Measurements from ENCODE around the gene BAHCC1.

BAHCC1 gene

DNA sequence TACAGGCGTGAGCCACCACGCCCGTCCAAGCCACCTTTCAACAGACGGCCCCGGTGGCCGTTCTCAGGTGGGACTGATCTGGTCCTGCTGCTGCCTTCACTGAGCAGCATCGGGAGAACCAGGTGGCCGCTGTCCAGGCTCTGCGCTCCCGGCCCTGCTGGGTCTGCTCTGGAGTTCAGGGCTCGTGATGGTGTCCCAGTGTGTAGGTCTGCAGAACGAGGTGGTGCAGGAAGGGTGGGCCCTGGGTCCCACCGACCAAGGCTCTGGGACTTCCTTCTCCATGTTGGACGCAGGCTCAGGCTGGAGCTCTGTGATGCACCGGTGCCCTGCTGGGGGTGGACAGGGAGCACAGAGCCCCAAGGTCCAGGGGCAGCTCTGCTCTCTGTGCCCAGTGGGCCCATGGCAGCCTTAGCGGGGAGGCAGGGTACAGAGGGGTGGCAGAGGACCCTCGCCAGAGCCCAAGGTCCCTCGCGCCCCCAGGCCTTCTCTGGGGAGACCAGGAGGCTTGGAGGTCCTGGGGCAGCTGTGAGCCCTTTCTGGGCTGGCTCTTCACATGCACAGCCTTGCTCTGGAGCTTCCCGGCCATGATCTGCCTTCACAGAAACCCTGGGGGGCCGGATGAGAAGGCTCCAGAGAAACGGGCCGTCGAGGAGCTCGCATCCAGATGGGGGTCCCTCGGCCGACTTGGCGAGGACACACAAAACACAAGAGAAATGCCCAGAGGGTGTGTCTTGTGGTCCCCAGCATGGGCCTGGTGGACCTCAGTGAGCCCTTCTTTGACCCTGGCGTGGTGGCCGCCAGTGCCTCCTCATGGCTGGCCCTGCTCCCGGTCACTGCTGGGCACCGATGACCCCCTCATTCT is 26.9 kb upstream of the BAHCC1 start:
- no peak for DNase-seq

DNA sequence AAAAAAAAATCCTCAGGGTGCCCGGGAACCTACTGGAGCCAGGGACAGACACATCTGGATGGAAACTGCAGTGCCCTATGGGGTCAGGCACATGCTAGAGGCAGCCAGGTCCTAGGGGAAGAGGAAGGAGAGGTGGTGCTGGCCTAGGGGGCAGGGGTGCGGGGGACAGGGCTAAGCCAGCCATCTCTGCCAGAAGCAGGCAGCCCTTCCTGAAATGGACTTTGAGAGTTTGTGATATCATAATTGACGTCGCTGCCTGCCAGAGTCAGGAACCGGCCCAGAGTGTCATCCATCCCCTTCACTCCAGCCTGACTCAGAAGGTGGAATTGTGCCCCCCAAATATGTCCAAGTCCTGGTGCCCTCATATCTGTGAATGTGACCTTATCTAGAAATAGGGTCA is 25.0 kb upstream of the BAHCC1 start:
- DNase-seq: no peak

DNA sequence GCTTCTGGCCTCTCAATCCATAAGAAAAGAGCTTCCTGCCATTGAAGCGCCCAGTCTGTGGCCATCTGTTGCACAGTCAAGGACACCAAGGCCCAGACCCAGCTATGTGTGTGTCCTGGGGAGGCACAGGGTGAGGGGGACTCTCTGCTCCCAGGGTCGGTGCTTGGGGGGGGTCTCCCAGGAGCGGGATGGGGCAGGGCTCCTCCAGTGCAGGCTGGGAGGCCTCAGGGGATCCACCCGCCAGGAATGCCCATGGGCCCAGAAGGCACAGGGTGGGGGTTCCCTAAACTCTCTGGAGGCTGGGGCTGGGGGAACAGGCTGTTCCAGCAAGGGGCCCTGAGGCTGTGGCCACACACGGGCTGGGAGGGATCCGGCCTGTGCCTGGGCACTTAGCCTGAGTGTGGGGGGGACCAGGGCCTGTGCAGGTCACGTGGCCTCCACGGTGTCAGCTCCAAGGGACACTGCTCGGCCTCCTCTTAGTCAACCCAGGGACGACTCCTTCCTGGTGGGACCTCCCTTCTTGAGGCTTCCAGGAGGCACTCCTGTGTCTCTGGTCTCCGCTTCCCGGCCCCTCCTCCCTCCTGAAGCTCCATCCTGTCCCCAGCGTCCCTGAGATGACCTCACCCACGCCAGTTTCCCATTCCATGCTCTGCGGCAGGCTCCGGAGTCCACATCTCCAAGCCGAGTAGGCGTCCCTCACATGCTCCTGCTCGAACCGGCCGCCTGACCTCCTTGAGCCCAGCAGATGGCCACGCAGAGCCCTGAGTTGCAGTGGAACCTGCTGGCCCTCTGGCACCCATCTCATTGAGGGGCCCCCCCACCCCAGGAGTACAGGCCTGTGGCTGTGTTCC is 23.1 kb upstream of the BAHCC1 start:
- no peak for DNase-seq

DNA sequence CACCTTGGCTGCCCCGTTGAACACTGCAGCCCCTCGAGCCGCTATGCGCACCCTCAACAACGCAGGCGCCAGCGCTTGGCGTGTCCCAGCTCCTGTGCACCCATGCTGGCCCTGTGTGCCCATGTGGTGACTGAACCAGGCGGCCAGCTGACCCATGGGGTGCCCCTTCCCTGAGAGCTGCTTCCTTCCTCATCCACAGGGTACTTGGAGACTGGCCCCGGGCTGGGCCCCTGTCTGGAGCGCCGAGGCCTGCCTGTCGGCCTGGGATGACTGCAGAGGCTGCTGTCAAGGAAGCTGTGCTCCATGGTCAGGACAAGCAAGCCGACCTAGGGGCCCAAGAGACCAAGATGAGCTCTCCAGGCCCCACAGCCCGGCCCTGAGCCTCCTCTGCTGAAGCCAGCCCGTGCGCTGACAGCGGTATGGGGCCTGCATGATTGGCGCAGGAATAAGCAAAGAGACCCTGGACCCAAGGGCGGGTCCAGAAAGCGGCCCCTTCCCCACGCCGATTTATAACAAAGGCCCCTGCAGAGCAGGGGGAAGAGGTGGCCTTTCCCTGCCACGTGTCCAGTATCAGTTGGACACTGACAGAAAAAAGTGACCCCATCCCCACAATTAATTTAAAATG is 21.6 kb upstream of the BAHCC1 start:
- no peak for DNase-seq

DNA sequence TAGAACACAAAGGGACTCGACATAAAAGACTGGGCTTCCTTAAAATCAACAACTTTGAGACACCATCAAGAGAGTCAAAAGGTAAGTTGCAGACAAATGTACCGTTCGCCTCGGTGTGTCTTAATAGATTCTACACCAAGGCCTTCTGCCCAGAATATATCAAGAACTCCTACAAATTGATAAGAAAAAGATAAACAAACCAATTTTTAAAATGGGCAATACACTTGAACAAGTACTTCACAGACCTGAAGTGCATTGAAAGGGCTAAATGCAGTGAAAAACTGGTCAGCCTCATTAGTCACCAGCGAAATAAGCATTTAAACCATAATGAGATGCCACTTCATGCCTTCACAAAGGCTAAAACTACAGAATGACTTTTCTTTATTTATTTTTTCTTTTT is 20.4 kb upstream of the BAHCC1 start:
- no peak for DNase-seq

DNA sequence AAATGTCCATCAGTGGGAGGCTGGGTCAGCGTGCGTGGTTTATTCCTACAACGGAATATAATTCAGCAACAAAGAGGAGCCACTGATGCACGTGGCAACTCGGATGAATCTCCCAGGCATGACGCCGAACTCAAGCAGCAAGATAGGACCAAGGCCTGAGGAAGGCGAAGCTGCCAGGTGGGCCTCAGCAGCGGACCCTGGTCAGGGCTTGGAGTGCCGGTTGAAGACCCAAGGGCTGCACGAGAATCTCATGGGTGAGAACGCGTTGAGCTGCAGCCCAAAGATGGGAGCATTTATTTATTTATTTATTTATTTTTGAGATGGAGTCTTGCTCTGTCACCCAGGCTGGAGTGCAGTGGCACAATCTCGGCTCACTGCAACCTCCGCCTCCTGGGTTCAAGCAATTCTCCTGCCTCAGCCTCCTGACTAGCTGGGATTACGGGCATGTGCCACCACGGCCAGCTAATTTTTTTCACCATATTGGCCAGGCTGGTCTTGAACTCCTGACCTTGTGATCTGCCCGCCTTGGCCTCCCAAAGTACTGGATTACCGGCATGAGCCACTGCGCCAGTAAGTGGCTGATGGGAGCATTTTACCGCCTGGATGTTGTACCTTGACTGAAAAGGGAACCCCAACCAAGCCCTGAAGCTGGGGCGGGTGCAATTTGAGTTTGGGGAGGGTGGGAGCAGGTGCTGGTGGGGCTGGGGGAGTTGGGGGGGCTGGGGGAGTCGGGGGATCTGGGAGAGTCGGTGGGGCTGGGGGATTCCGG is 18.1 kb upstream of the BAHCC1 start:
- no peak for DNase-seq

DNA sequence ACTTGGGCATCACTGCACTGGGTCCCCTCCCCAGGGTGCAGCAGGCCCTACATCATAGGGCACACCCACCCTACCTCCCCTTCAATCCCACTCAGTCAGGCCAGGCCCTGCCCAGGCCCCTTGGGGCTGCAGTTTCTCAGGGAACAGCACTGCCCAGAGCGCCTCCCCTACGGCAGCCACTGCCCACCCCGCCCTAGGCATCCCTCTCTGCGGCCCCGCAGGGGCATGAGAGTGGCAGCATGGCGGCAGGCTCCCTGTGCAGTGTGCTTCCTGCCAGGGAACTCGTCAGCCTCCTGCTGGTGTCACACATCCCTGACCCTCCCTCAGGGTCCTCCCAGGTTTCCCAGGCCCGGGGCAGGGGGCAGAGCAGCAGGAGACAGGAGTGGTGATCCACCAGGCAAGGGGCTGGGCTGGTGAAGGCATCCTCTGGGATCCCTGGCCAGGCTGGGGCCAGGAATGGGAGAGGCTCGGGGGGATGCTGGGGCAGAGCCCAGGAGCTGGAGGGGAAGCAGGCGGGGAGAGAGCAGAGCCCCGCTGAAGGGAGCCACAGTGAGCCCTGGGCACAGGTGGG is 16.2 kb upstream of the BAHCC1 start:
- DNase-seq: no peak

DNA sequence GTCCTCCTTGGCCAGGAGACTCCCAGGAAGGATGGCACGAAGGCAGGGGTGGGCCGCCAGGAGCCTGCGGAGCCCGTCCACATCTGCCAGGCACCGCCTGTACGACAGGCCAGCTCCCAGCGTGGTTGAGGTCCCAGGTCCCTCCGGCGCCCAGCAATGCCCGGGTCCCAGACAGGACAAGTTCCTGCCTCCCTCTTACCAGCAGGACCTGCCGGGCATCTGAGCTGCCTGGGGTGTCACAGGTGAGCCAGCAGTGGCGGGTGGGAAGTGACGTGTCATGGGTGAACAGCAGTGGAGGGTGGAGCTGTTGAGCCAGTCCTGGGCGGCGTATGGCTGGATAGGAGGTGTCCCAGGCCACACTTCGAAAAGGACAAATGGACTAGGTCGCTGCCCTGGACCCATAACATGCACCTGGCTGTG is 15.7 kb upstream of the BAHCC1 start:
- no peak for DNase-seq

DNA sequence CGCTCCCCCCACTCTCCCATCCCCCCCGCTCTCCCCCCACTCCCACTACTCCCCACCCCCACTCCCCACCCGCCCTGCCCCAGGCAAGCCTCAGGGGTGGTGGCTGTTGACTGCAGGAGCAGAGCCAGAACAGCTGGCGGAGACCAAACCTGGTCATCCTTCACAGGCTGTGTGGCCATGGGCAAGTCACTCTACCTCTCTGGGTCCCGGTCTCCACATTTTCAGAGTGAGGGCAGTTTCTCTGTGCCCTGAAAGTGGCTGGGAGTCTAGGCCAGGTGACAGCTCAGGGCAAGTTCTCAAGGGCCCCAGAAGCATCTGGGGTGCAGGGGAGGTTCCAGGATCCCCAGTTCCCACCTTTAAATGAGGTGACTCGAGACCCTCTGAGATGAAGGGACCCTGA is 15.1 kb upstream of the BAHCC1 start:
- no peak for DNase-seq

DNA sequence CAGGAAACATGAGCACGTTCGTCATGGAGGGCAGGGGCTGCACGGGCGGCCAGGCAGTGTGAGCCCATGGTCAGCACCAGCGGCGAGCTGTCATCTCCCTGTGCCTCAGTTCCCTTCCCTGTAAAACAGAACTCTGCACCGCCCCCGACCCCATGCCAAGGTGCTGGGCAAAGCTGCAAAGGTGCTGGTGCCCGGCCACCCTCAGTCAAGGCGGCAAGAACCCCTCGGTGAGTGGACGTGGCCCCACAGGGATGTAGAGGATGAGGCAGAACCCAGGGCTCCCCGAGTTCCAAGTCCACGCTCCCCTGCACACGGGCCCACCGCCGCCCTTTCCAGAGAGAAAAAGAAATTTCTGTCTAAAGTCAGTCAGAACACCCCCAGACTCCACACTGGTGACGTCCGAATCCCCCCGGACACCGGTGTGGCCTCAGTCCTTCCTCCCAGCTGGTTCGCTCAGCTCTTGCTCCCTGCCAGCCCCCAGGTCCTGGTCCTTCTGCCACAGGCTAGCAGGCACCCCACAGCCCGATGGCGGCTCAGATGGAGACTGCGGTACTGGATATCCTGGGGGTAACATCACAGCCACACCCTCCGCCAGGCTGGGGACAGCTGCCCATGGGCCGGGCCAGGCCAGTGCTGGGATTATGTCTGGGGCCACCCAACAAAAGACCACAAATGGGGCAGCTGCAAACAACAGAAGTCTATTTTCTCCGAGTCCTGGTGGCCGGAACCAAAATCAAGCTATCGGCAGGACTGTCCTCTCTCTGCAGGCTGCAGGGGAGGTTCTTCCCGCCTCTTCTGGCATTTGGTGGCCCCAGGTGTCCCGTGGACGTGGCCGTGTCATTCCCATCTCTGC is 14.4 kb upstream of the BAHCC1 start:
- DNase-seq: no peak

DNA sequence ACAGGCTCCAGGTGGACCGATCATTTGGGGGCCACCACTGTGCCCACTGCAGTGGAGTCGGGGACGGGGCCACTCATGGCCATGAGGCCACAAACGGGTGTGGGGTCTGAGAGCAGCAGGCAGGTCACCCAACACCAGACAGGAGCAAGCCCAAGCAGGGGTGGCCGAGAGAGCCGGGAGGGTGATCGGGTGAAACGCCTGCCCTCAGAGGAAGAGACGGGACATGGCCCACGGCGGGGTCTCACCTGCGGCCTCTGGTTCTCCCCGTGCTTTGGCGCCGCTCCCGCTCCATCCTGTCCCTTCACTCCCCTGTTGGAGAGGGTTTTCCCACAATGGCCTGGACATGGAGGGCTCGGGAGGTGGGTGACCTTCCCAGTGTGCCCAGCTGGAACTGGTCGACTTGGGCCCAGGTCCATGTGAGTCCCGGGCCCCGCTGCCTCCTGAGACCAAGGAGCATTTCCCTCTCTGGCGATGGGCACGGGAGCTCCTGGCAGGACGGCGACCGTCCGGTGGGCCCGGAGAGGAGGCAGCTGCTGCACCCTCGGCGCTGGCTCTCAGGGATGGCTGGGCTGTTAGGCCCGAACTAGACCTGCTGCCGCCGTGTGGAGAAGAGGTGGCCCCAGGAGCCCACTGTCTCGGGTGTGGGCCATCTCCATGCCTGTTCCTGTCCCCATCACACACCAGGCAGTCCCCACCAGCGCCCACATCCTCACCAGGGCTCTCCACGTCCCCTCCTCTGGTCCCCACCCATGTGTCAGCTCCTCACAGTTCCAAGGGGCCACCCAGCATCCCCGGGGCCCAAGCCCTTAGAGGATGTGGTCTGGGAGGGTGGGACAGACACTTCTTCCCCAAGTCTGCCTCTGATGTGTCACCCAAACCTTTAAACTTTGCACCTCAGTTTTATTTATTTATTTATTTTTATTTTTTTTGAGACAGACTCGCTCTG is 13.4 kb upstream of the BAHCC1 start:
- DNase-seq: no peak

DNA sequence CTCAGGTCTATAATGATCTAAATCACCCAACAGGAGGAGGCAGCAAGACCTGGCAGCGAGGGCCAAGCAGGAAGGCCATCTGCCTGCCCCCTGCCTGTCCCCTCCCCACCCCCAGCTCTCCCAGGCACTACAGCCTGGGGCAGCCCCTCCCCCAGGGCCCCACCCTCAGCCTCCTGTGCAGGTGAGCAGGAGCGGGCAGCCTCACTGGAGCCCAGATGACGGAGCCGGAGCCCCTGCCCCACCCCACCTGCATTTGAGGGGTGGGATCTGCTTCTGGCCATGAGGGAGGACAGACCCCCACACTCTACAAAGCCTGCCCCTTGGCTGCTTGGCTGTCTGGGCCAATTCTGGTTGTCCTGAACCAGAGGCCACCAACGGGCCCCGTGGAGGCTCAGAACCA is 12.4 kb upstream of the BAHCC1 start:
- no peak for DNase-seq

DNA sequence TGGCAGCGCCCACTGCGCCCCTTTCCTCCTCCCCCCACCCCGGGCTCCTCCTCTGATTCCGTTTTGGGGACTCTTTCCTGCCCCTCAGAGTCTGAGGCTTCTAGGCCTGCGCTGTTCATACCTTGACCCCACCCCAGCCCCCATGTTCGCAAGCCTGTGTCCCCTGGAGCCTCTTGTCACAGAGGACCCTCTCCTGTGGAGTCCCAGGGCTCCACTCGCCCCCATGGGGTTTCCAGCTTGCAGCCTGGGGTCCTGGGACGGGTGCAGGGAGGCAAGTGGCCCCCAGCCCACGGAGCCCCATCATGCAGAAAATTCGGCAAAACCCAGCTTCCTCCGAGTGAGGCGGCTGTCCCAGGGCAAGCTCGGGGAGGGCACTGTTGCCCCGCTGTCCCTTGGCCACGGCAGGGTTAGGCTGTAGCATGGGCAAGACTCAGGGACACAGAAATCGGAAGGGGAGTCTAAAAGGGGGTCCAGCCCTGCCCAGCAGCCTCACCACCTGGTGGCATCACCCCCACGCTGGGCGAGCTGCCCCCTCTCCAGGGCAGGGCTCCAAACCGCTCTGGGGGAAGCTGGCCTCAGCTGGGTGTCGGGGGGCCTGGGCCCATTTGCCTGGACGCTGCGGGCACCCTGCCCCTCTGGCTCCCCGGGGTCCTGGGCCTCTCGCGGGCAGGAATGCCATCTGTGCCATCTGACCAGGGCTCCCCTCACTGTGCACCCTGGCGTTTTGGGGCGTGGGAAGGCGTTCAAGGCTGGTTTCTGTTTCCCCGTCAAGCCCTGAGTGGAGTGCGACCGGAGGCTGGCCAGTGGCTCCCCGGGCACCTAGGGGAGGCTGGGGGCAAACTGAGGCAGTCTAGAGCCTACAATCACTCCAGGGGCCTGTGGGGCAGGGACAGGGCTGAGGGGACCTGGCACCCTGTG is 11.5 kb upstream of the BAHCC1 start:
- DNase-seq: no peak

DNA sequence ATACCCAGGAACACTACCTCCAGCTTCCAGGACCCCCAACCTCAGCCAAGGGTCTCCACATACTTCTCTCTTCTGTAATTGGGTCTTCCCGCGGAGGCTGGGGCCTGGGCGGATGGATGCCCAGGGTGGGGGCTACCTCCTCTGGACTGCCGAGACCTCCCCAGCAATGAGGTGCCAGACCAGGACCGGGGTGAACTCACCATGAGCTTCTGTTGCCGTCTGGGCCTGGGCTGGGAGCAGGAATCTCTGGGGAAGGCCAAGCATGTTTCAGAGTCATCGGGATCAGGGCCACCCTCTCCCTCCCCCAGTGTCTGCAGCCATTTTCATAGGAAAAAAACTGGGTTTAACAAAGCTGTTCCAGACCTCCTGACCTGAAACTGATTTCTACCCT is 10.3 kb upstream of the BAHCC1 start:
- no peak for DNase-seq

DNA sequence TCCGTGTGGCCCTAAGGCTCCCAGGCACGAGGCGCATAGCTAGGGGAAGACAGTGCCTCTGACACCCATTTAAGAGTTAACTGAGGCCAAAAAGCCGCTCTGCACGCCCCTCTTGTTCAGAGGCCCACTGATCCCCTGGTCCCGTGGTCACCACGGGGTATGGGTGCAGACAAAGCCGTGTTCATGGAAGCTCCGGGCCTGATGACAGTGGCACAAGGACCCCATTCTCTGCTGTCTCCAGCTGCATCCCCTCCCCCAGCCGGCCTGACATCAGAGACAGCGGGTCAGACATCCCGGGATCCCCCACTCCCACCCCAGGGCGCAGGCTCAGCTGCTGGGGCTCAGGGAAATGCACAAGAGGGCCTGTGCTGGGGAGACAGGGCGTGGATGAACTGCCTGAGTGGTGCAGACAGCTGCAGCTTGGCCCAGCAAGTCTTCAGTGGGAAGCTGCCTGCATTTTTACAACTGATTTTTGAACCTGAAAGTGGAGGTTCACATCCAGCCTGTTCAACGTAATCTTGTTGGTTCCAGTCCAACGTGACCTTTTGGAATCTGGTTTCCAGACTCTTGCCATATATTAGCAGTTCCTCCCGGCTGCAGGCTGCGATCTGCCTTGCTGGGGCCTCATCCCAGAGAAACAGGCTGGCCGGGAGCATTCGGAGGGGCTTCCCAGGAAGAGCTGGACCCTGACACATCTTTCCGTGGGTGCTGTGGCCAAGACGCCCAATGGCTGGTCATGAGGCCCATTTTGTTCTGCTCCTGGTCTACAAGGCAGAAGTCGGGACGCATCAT is 9.7 kb upstream of the BAHCC1 start:
- no peak for DNase-seq

DNA sequence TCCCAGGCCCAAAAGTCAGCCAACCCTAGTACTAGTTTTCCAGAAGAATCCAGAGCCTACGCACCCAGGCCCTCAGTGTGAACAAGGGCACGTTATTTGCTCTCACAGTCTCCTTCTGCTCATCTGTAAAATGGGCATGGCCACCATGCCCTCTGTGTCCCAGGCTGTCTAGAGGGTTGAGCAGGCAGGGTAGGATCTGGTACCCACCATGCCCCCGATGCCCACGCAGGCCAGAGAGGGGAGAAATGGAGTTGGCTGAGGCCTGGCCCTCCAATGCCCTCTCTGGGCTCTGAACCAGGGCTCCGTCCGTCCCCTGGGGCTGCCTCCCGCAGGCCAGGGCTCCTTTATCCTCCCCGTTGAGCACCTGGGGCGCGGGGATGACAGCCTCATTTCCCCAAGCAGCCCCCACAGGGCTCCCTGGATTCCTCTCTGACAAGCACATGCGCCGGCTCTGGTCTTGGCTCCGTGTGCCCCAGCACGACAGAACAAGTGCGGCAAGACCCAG is 9.1 kb upstream of the BAHCC1 start:
- DNase-seq: no peak

DNA sequence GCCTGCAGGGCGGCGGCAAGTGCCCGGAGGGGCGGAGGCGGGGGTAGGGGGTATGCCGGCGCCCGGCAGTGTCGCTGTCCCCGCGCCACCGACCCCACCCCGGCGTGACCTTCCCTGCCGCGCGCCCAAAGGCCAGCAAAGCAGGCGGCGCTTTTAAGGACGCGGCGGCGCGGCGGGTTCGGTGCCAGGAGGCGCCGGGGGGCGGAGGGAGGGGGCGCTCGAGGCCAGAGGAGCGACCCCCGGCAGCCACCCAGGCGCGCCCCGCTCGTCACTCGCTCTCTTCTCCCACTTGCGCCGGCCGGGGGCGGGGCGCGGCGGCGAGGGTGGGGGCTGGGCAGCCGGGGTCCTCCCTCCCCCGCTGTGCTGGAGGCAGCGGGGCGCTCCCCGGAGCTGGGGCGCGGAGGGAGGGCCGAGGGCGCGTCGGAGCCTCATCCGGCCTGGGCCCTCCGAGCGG is 8.6 kb upstream of the BAHCC1 start:
- DNase-seq: peak; percentile 29 to 40
